ENCODE measurements around the gene CCR5AS.
A peak's percentile ranks its signal among the peaks of the same experiment; 100 is the strongest.
"Not testable (repeated sequence)": the region's sequence is repeated elsewhere in the genome, so short reads cannot be mapped to it uniquely, and the experiment has no call there.

The CCR5AS gene

GRCh38 chr3:46430879-46431278 lies 24.0 kb upstream of the CCR5AS start:
- DNase-seq (ENCODE audit: low spot score, unreplicated experiment); H3K36me3 Mint-ChIP-seq (ENCODE audit: insufficient read depth); H3K27ac Mint-ChIP-seq; H3K27me3 Mint-ChIP-seq; H3K4me3 Mint-ChIP-seq (ENCODE audit: low read depth); H3K9me3 Mint-ChIP-seq (ENCODE audit: low read depth): not testable (repeated sequence)
- peaks cover 17% of the 10 kb centered on the region for H3K4me1 Mint-ChIP-seq (ENCODE audit: low read depth)

DNA sequence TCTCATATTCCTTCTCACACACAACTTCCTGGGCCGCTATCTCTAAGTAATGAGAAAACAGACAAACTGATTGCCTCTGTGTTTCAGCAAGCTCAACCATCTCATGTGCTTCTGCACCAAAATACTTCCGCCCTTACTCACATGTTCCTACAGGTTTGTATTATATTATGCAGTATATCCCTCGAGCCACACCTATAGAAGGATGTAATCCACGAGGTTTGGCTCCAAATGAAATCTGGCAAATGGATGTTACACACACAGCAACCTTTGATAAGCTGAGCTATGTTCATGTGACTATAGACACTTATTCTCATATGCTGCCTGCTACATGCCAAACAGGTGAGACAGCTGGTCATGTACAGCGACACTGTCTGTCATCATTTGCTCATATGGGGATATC lies 22.8 kb upstream of the CCR5AS start:
- H3K4me3 Mint-ChIP-seq (ENCODE audit: low read depth) = no peak overlapping the region
- H3K36me3 Mint-ChIP-seq (ENCODE audit: insufficient read depth) = no peaks in the 10 kb centered on the region
- H3K4me1 Mint-ChIP-seq (ENCODE audit: low read depth) = peaks cover 17% of the 10 kb centered on the region
- H3K27me3 Mint-ChIP-seq = no peaks in the 10 kb centered on the region
- no peak for DNase-seq (ENCODE audit: low spot score, unreplicated experiment)
- peak overlapping the region; percentile 4 for H3K27ac Mint-ChIP-seq
- TF ChIP-seq, protein P1, sequence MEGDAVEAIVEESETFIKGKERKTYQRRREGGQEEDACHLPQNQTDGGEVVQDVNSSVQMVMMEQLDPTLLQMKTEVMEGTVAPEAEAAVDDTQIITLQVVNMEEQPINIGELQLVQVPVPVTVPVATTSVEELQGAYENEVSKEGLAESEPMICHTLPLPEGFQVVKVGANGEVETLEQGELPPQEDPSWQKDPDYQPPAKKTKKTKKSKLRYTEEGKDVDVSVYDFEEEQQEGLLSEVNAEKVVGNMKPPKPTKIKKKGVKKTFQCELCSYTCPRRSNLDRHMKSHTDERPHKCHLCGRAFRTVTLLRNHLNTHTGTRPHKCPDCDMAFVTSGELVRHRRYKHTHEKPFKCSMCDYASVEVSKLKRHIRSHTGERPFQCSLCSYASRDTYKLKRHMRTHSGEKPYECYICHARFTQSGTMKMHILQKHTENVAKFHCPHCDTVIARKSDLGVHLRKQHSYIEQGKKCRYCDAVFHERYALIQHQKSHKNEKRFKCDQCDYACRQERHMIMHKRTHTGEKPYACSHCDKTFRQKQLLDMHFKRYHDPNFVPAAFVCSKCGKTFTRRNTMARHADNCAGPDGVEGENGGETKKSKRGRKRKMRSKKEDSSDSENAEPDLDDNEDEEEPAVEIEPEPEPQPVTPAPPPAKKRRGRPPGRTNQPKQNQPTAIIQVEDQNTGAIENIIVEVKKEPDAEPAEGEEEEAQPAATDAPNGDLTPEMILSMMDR (IDR thresholded peaks at IDR 0.05; ENCODE audit: unreplicated experiment) = no peak
- H3K9me3 Mint-ChIP-seq (ENCODE audit: low read depth) = peaks cover 9% of the 10 kb centered on the region

DNA sequence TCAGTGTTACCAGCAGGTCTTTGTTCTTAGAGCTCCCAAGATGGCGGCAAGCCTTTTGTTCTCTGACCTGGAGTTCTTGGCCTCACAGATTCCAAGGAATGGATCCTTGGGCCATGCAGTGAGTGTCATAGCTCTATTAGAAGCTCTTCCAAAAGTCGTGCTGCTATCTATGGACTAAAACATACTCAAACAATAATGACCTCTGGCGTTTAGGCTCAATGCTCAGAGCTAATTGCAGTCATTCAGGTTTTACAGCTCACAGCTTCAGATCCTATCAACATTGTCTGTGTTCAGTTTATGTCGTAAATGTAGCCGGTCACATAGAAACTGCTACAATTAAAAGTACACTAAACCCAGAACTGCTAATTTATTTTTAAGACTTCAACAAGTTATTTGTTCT lies 22.4 kb upstream of the CCR5AS start:
- Mint-ChIP-seq H3K9me3 (ENCODE audit: low read depth) (peaks cover 9% of the 10 kb centered on the region), H3K36me3 (ENCODE audit: insufficient read depth) (no peaks in the 10 kb centered on the region), H3K27me3 (no peaks in the 10 kb centered on the region), H3K4me3 (ENCODE audit: low read depth) (no peak overlapping the region), H3K4me1 (ENCODE audit: low read depth) (peaks cover 17% of the 10 kb centered on the region), H3K27ac (no peak overlapping the region)
- TF ChIP-seq, protein P1 (IDR thresholded peaks at IDR 0.05; ENCODE audit: unreplicated experiment) = no peak
- DNase-seq (ENCODE audit: low spot score, unreplicated experiment) = no peak

- no peak overlapping the region for H3K4me3 Mint-ChIP-seq (ENCODE audit: low read depth)
- TF ChIP-seq, protein P1 (IDR thresholded peaks at IDR 0.05; ENCODE audit: unreplicated experiment) = no peak
- H3K27me3 Mint-ChIP-seq = no peaks in the 10 kb centered on the region
- no peak overlapping the region for H3K27ac Mint-ChIP-seq
- peaks cover 9% of the 10 kb centered on the region for H3K9me3 Mint-ChIP-seq (ENCODE audit: low read depth)
- no peak for DNase-seq (ENCODE audit: low spot score, unreplicated experiment)
- H3K36me3 Mint-ChIP-seq (ENCODE audit: insufficient read depth) = no peaks in the 10 kb centered on the region
- peaks cover 17% of the 10 kb centered on the region for H3K4me1 Mint-ChIP-seq (ENCODE audit: low read depth)
Measured at GRCh38 chr3:46427916-46428833, 21.3 kb upstream of the CCR5AS start.

DNA sequence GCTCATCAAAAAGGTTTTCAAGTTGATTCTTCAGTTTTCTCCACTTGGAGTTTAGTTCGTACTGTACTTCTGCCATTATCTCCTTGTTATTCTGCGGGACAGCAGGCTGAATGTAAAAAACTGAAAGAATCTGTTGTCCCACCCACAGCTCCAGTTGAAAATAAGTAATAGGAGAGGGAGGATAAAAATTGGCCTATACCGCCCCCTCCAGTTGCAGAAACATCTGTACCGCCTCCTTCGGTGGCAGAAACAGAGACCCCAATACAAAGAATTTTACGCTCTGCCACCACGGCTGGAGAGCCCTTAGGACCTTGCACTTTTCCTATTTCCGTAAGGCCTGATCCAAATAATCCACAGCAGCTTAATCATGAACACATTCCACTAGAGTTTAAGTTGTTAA lies 20.5 kb upstream of the CCR5AS start:
- not testable (repeated sequence) for H3K9me3 Mint-ChIP-seq (ENCODE audit: low read depth); H3K4me3 Mint-ChIP-seq (ENCODE audit: low read depth)

DNA sequence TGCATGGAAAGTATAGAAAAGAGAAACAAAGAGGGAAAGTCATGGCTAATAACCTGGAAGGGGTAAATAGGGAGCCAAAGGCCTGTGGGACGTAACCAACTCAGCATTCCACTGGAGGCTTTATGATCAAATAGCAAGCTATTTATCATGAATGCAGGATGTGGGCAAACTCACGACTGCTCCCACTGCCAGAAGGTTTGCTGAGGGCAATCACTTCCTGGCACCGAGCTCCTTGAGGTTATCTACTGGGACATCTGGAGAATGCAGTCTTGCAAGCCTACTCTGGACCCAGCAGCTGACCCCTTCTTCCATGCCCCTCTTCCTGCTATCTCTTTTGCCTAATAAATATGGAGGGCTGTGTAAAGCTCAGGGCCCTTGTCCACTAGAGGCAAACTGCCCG lies 19.6 kb upstream of the CCR5AS start:
- peaks cover 17% of the 10 kb centered on the region for H3K4me1 Mint-ChIP-seq (ENCODE audit: low read depth)
- not testable (repeated sequence) for H3K4me3 Mint-ChIP-seq (ENCODE audit: low read depth); DNase-seq (ENCODE audit: low spot score, unreplicated experiment); H3K27ac Mint-ChIP-seq; H3K36me3 Mint-ChIP-seq (ENCODE audit: insufficient read depth); H3K27me3 Mint-ChIP-seq; H3K9me3 Mint-ChIP-seq (ENCODE audit: low read depth)

More for the DNA sequence above, 20.5 kb upstream of the CCR5AS start:
- peaks cover 17% of the 10 kb centered on the region for H3K4me1 Mint-ChIP-seq (ENCODE audit: low read depth)
- H3K27ac Mint-ChIP-seq; H3K36me3 Mint-ChIP-seq (ENCODE audit: insufficient read depth); DNase-seq (ENCODE audit: low spot score, unreplicated experiment); H3K27me3 Mint-ChIP-seq: not testable (repeated sequence)

- Mint-ChIP-seq H3K9me3 (ENCODE audit: low read depth) (no peaks in the 10 kb centered on the region), H3K4me3 (ENCODE audit: low read depth) (no peak overlapping the region), H3K27ac (no peak overlapping the region), H3K4me1 (ENCODE audit: low read depth) (peaks cover 12% of the 10 kb centered on the region), H3K36me3 (ENCODE audit: insufficient read depth) (no peaks in the 10 kb centered on the region), H3K27me3 (no peaks in the 10 kb centered on the region)
- TF ChIP-seq, protein P1 (IDR thresholded peaks at IDR 0.05; ENCODE audit: unreplicated experiment) = no peak
- no peak for DNase-seq (ENCODE audit: low spot score, unreplicated experiment)
Measured at GRCh38 chr3:46423588-46423987, 16.7 kb upstream of the CCR5AS start.

All from progenitor cell of endocrine pancreas (in vitro differentiated cells).